GM10266 (cell line): ENCODE results near the gene C14orf119.

Source experiments
- DNase-seq: peaks from one replicate; pipeline ENCODE4 v3.0.0; 2012; ENCODE audit errors: extremely low spot score
- TF ChIP-seq, protein P1 (sequence below): IDR thresholded peaks from 2 replicates; pipeline ENCODE4 v1.5.1; 2012; ENCODE audit warnings: mild to moderate bottlenecking, low read depth; ENCODE audit not compliant: control insufficient read depth, insufficient read depth; ENCODE audit errors: missing control alignments

C14orf119 gene

DNA sequence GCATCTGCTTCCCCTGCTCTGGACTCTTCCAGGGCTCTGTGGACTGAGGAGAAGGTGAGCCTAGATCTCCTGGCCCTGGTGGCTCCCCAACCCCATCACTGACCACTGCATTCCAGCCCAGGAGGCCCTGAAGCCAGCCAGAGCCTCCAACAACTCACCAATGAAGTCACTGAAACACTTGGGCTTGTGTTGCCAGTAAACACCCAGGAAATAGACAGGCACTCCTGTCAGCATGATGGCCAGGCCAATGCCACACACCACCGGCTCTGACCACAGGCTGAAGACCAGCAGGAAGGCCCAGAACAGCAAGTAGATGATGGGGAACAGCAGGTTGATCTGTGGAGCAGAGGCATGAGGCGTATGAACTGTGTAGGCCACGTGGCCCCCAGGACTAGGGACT is 32.6 kb downstream of the C14orf119 start:
- TF ChIP-seq, protein P1, sequence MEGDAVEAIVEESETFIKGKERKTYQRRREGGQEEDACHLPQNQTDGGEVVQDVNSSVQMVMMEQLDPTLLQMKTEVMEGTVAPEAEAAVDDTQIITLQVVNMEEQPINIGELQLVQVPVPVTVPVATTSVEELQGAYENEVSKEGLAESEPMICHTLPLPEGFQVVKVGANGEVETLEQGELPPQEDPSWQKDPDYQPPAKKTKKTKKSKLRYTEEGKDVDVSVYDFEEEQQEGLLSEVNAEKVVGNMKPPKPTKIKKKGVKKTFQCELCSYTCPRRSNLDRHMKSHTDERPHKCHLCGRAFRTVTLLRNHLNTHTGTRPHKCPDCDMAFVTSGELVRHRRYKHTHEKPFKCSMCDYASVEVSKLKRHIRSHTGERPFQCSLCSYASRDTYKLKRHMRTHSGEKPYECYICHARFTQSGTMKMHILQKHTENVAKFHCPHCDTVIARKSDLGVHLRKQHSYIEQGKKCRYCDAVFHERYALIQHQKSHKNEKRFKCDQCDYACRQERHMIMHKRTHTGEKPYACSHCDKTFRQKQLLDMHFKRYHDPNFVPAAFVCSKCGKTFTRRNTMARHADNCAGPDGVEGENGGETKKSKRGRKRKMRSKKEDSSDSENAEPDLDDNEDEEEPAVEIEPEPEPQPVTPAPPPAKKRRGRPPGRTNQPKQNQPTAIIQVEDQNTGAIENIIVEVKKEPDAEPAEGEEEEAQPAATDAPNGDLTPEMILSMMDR, result no peak
- no peak for DNase-seq

DNA sequence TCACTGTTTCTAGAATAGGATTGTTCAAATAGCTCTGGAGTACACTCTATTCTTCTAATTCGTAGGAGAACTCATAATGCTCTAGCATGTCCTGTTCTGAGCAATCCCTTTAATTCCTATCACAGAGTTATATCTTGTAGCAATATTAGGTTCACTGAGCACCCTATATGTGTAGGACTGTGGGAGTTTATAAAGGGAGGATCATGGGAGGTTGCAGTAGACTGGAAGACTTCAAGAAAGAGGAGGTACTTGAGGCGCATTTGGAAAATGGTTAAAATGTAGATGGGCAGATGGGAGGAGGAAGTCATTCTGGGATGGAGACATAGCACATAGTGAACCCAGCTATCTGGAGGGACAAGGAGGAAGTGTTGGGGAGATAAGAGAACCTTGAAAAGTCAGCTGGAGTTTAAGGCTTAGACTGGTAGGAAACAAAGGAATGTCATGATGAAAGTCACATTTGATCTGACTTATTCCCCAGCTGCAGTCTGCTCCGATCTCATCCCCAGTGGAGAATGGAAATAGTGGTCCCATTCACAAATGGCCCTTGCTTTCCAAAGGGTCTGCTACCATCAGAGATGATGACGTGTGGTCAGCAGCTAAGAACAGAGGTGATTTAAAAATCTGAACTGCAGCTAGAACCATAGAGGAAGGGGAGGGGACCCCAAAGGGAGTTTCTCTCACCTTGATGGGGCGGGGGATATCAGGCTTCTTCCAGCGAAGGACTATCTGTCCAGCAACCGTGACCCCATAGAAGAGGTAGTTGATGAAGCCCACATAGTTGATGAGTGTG is 33.9 kb downstream of the C14orf119 start:
- DNase-seq, result no peak
- TF ChIP-seq, protein P1, result no peak

DNA sequence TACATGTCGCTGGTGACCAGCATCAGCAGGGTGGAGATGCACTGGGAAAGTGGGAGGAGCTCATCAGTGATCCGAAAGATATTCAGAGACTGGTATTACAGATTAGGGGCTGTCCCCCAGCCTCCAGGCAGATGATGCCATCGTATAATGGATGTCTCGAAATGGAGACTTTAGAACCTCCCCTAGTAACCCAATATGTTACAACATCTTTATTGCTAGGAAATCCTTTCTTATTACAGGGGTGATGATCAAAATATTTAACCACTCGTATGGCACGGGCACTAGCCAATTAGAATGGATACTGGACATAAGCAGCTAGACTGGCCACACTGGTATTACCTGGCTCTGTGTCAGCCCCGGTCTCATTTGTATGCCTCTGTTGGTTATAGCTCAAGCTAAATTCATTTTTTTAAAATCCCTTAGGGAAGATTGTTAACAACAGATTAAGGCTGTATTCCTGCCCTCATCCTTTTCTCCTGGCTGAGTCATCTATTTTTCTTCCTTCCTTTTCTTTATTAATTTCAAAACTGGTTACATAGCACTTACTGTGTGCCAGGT is 34.5 kb downstream of the C14orf119 start:
- TF ChIP-seq, protein P1, result no peak
- no peak for DNase-seq

DNA sequence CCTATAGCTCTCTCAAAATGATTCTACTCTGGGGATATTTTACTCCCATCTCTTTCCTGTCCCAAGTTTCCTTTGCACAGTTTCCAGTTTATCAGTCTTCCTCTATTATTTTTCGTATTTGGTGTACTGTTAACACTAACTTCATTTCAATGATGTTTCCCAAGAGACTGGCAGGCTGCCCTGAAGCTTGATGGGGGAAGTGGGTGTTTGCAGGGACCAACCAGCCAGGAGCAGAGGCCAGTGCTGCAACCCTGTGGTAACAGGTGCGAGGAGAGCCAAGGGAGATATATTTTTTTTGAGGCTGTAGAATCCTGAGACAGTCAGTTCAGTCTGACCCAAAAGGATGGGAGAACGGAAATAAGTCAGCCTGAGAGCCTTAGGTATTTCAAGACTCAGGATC is 35.6 kb downstream of the C14orf119 start:
- TF ChIP-seq, protein P1, result no peak

DNA sequence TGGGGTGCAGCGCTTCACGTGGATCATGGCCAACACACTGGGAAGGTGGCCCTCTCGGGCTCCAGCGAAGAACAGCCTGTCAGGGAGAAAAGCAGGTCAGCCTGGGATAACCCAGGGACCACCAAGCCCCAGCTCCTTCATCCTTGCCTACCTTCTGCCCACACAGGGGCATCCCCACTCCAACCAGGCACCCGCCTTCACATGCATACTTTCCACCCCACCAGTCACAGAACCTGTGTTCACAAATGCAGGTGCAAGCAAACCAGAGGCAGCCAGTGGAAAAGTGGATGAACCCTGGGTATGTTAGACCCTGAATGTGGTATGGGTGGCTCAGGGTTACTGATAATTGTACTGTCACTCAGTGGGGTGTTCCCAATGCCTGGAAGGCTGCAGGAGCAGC is 36.2 kb downstream of the C14orf119 start:
- TF ChIP-seq, protein P1, result no peak
- no peak for DNase-seq

More for the DNA sequence above, 35.6 kb downstream of the C14orf119 start:
- DNase-seq, result no peak

DNA sequence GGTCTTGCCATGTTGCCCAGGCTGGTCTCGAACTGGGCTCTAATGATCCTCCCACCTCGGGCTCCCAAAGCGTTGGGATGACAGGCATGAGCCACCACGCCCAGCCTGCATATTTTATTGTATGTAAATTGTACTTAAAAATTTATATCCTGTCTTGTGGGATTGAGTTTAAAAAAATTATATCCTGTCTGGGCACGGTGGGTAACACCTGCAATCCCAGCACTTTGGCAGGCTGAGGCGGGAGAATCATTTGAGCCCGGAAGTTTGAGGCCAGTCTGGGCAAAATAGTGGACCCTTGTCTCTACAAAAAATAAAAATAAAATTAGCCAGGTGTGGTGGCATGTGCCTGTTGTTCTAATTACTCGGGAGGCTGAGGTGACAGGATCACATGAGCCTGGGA is 37.7 kb downstream of the C14orf119 start:
- no peak for DNase-seq
- TF ChIP-seq, protein P1, result no peak

DNA sequence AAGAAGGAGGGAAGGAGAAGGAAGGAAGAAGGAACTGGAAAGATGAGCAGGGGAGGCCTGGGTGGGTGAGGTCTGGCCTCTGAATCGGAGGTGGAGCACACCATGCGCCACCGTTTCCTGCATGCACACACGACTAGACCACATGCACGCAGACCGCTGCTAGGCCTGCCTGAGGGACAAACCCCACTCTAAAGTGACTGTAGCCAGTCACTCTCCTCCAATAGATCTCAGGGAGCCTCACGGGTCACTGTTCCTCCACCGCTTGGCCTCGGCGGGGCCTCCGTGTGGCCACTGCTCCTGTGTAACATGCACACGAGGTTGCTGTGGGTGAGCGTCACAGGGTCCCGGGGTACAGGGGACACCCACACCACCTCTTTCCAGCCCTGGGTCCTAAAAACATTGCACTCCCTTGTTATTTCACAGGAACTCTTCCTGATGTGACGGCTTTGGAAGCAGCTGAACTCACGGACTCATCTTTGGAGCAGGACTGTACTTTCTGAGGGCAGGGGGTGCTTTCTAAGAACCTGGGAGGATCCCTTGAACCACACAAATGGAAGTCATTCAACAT is 41.3 kb downstream of the C14orf119 start:
- TF ChIP-seq, protein P1, result no peak
- DNase-seq, result no peak
